HT1080 (cell line): ENCODE measurements around the gene OR9I1. TPM values are rescaled to one million over a fixed set of nuclear protein-coding genes. Genes with fewer than 3 reads are reported as not detected.

Experiments used
- DNase-seq: peaks from one replicate; pipeline ENCODE4 v3.0.0-alpha.2; 2015; ENCODE audit warnings: low read depth
- polyA plus RNA-seq, 2 experiments: library from polyadenylated mRNA; depleted of rRNA; stranded (reverse); fragments of >200 nt; gene quantifications; 2 replicates each; pipeline ENCODE4 v1.2.3, GENCODE V29; 2015
- total RNA-seq: library from RNA; depleted of rRNA; stranded (reverse); fragments of >200 nt; shearing (Covaris generic); gene quantifications from 2 replicates; pipeline ENCODE4 v1.2.3, GENCODE V29; 2014; rRNA removed

The OR9I1 gene, protein sequence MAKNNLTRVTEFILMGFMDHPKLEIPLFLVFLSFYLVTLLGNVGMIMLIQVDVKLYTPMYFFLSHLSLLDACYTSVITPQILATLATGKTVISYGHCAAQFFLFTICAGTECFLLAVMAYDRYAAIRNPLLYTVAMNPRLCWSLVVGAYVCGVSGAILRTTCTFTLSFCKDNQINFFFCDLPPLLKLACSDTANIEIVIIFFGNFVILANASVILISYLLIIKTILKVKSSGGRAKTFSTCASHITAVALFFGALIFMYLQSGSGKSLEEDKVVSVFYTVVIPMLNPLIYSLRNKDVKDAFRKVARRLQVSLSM
- total RNA-seq = not detected in 2 replicates
- polyA plus RNA-seq (2015; cell fraction: cytosol; rRNA removed) = not detected in 2 replicates
- not detected in 2 replicates for polyA plus RNA-seq (2015; cell fraction: nucleus; rRNA removed)

DNA sequence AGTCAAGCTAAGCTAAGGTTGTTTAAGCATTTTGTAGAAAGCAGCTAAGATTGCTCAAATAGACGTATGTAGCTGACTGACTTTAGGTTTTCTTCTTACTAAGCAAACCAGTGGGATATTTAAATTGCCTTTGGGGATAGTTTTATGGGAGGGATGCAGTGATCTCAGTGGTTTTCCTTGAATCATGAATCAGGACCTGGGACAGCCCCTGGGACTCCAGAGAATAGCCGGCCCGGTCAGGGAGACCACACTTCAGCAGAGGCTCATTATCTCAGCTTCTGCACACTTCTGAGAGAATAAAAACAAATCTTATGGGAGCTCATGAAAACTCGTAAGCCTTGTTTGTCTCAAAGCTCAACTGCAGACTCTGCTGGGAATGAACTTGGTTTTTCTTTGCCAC is at the start of gene OR9I1:
TSS of gene OR9I1 (minus strand) at position 62 of the 400 bp plus-strand sequence. CDS start 6,086 bp downstream, outside the sequence.
- DNase-seq = no peak

DNA sequence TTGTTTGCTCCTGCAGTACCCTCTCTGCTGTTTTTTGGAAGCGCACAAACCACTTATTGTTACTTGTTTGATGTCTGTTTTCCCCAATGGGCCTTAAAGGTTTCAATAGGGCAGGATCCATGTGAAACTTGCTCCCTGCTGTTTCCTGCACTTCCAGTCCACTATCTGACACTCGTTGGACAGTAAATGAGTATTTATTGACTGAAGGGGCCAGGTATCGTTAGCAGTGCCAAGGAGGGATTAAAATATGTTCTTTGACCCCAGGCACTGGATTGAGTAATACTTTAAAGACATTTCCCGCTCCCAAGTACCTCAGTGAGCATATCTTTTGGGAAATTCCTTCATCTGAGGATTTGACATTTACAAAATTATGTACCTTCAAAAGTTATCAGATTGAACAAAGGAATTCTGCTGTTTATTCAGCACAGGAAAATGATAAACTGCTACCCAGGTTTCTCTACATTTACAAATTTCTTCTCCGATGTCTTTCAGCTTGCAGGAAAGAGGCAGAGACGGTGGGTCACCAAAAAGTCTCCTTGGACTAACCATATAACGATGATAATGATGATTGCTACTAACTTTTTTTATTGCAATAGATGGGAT is 40.3 kb upstream of the OR9I1 start:
- no peak for DNase-seq

DNA sequence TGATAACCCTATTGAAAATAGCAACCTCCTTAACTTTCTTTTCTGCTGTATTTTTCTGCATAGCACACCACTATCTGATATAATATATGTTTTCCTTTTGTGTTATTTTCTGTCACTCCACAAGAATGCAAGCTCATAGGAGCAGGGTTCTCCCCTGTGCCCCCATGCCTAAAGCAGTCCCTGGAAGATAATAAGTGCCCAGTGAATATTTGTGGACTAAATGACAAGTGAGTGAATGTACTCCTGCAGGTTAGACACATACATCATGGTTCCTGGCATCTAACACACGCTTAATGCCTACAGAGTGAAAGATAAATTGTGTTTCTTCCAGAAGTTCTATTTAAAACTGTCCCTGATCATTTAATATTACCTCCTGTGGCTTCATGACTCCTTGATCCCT is 39.7 kb upstream of the OR9I1 start:
- no peak for DNase-seq

DNA sequence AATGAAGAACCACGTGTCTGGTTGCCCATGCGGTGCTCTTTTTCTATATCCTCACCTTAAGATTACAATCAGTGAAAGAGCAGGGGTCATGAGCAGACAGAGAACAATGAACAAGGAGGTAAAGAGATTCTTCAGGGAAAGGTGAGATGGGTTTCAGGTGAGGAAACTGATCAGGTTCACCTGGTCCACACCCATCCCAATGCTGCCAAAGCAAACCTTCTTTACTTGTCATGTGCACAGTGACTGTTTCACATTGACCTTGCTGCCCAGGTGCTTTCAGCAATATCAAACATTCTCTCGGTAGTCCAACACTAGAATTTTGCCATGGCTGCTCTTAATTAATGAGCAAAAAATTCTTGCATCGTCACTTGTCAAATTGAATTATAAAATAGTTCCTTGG is 39.1 kb upstream of the OR9I1 start:
- no peak for DNase-seq

DNA sequence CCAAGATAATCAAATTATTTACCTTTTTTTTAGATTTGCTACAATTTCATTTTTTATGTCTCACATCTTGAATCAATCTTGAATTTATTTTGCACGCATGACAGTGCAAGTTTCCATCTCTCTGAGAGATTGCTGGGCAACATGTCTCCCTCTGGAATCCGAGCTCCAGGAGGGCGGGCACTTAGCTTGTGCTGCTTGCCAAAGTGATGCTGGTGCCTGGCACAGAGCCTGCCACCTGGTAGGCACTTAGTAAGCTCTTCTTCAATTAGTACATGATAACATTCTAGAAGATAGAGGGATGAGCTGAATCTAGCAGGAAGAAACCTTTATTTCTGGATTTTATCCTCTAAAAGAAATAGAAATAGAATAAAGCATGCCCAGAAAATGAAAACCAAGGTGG is 27.5 kb upstream of the OR9I1 start:
- DNase-seq = no peak

DNA sequence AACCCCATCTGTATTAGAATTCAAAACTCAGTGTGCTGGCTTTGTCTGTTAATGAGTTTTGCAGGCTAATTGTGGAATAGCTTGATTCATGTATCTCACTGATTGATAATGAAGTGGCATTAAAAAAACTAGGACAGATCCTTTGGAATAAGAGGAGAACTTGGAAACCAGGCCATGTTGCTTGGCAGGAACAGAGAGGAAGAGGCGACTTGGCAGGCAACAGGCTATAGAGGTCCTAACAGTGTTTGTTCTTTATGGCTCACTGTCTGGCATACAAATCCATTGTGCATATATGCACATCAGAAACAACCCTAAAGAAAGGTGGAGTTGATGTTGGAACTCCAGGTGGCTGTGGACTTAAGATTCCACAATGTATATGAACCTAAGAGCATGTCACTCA is 17.4 kb upstream of the OR9I1 start:
- DNase-seq = no peak

DNA sequence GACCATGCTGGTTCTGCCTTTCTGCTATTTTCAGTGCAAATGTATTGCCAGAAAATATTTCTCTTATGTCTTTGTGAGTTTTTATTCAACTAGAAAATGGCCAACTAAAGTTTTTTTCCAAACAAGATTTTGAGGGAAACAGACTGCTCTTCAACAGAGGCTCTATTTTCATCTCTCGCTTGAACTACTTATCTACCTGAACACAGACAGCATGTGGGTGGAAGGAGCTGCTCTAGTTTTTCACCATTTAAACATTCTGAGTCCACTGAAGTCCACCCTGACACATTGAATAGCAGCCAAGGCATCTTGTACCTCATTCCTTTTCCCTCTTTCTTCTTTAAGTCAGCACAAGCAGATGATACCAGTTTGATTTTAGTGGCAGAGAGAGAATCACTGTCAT is 9.8 kb upstream of the OR9I1 start:
- no peak for DNase-seq

DNA sequence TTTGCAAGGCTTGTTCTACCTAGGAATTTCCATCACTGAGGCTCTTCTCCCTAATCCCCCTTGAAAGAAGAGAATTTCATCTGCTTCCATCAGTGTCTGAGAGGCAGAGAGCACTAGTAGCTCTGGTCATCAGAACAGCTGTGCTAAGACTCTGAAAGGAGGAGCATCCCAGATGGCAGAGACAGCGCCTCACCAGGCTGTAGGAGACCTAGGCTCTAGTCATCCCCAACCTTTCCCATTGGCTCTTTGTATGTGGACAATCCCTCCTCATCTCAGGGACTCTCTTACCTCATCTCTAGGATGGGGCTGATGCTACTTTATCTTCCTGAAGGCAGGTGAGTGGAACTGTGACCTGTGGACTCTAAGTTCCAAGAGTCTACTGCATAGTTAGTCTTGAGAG is 8.8 kb upstream of the OR9I1 start:
- no peak for DNase-seq

DNA sequence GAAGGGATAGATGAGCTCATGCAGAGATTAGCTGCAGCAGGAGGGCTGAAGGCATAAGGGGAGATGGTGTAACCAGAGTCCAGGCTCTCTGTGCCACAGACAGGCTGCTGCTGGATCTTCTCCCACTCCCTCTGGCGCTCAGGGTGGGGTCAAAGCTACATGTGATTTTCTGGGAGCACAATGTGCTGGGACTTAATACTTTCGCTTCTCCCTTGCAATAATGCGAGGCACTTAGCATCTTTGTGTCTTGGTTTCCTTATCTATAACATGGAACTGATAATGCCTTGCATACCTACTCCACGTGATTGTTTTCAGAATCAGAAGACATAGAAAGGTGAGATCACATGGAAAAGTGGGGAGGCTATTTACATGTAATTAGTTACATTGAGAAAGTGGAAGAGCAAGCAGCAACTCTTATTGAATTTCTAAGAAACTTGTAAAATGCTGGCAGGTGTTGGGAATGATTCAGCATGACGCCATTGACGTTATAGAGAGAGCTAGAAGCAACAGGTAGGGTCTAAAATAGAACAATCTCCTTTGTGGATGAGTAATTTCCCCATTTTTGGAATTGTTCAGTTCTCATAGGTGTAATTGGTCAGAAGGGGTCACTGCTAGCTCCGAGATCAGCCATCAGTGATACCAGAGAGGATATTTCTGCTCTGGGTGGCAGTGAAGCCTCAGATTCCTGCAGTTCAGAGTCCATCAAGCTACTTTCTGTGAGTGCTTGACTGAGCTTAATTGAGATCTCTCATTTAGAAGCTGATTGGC is 8.2 kb upstream of the OR9I1 start:
- DNase-seq = no peak

DNA sequence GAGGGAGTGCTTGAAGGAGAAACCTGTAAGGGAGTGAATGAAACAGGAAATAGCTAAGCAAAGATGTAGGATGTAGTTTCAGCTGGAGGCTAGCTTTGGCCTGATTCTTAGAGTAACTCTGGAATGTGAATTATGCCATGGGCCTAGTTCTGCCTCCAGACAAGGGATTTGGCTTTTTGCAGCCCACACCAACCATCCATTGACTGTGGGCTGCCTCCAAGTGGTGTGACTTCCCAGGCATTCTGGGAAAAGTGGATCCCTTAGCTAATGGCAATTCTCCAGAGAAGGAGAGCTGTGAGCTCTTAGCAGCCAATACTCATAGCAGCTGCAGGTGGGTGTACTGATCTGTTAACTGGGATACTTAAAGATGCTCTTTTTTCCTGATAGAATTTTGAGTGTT is 2.0 kb upstream of the OR9I1 start:
- DNase-seq = no peak

DNA sequence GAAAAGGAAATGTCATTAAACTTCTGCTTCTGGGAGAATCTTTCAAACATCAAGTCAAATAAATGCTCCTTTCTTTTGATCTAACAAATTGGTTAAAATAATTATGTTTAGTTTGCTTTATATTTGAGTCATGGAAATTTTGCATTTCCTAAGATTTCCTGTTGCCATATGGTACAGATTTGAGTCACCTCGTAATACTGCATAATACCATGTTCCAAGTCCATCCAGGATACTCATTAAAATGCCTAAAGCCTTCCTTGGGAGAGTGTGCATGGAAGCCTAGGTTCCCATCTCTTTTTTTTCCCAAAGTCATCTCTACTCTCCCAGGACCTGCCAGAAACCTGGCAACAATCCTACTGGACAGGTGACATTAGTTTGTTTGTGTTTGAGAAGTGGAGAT is 4.2 kb downstream of the OR9I1 start:
- no peak for DNase-seq

DNA sequence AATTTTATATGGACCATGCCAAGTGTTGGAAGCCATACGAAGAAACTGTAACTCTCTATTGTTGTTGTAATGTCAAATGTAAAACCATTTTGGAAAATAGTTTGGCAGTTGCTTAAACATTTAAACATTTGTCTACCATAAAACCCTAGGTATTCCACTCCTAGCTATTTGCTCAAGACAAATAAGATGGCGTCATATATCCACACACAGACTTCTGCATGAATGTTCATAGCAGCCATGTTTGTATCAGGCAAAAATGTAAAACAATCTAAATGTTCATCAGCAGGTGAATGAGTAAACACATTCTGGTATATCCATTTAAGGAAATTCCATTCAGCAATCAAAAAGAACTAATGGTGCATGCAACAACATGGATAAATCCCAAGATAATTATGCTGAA is 27.9 kb downstream of the OR9I1 start:
- no peak for DNase-seq

DNA sequence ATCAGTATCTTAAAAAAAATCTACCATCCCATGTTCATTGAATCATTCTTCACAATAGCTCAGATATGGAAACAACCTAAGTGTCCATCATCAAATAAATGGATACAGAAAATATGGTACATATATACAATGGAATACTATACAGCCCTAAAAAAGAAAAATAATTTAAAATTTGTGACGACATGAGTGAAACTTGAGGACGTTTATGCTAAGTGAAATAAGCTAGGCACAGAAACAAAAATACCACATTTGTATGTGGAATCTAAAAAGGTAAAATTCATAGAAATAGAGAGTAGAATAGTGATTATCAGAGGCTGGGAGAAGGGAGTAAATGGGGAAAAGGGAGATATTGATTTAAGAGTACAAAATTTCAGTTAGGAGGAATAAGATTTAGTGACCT is 38.8 kb downstream of the OR9I1 start:
- DNase-seq = no peak

DNA sequence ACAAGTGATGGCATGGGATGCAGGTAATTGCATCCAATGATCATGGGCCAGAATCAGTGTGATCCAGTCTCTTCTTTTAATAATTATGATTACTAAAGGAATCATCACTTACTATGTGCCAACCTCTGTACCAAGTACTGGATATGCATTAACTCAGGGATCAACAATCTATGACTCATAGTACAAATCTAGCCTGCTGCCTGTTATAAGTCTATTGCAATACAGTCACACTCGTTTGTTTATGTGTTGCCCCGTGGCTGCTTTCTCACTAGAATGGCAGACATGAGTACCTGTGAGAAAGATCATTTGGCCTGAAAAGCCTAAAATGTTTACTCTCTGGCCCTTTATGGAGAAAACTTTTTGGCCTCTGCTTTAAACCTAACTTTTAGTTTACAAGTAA is 49.5 kb downstream of the OR9I1 start:
- no peak for DNase-seq

DNA sequence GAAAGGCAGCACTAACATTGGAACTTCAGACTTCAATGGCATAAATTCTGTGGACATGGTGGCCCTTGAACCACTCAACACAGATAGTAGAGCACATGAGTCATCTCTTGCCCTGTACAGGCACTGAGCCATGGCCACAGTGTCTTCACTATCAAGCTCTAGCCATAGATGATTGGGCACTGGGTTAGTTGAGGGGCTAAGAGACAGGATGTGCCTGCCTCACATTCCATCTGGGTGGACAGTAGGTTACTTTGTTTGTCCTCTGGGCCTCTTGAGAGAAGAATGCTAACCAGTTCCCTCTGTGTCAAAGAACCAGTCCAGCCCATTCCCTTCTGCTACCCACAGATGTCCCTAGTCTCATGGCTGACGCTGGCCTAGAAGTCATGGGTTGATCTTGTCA is 54.7 kb downstream of the OR9I1 start:
- no peak for DNase-seq

DNA sequence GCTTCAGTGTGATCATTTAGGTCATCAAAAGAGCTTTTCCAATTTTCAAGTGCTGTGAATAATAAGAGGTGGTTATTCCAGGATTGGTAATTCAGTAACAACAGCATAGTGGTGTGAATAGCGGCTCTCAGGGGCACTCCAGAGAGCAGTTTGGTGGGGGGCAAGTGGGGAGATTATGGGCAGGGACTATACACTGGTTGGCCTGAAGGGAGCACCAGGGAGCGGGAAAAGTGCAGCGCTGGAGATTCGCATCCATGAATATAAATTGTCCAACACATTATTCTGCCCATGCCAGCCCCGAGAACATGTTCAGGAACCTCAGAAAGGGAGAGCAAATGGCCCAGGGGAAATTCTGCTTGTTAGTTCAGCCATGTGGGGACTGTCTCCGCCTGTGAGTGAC is 56.7 kb downstream of the OR9I1 start:
- no peak for DNase-seq

DNA sequence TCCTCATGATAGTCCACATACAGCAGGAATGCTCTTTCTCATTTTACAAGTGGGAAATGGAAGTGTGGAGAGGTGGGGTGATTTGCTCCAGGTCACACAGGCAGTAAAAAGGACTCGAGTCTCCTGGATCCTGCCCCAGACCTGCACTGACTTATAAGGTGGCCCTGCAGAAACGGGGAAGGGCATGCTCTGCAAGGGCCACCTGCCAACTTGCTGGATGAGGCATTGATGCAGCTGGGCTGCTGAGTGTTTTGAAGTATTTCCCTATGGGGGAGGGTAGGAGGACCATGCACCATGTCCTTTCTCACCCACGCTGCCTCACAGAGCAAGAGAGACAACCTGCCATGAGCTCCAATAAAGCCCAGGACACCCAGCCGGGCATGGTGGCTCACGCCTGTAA is 57.6 kb downstream of the OR9I1 start:
- DNase-seq = no peak

Other genes starting within 250 kb of the OR9I1 start
- not detected in 2 replicates for gene OR9Q1, start 101.6 kb downstream of the OR9I1 start, total RNA-seq
- not detected in 2 replicates for gene OR6Q1, start 94.6 kb downstream of the OR9I1 start, total RNA-seq
- gene OR9Q2, start 63.5 kb upstream of the OR9I1 start, total RNA-seq = not detected in 2 replicates
- gene OR1S2, start 78.6 kb upstream of the OR9I1 start, total RNA-seq = not detected in 2 replicates
- gene OR1S1, start 87.2 kb upstream of the OR9I1 start, total RNA-seq = not detected in 2 replicates
- not detected in 2 replicates for gene OR10Q1, start 103.4 kb upstream of the OR9I1 start, total RNA-seq
- not detected in 2 replicates for gene OR10W1, start 142.7 kb upstream of the OR9I1 start, total RNA-seq
- not detected in 2 replicates for gene OR5B17, start 233.5 kb upstream of the OR9I1 start, total RNA-seq